HEK293T (cell line): ENCODE measurements around the gene NR3C2.

ENCODE experiments used
- BHLHE40 ChIP-seq: fragments of 450-650 bp; IDR thresholded peaks from 2 replicates; pipeline ENCODE4 v1.6.1; 2016; ENCODE audit warnings: mild to moderate bottlenecking, moderate library complexity, borderline replicate concordance
- FOXA1 ChIP-seq: fragments of 450-650 bp; IDR thresholded peaks from 2 replicates; pipeline ENCODE4 v1.6.1; 2016; ENCODE audit warnings: mild to moderate bottlenecking
- FOXM1 ChIP-seq: fragments of 450-650 bp; IDR thresholded peaks from 2 replicates; pipeline ENCODE4 v1.6.1; 2017; ENCODE audit warnings: mild to moderate bottlenecking, borderline replicate concordance
- TARDBP ChIP-seq: fragments of 450-650 bp; IDR thresholded peaks from 2 replicates; pipeline ENCODE4 v1.6.1; 2016
- ZNF384 ChIP-seq: fragments of 450-650 bp; IDR thresholded peaks from 2 replicates; pipeline ENCODE4 v1.6.1; 2016

GRCh38 chr4:148431401-148431800 lies 10.8 kb downstream of the NR3C2 start:
- TF ChIP-seq TARDBP, result no peak
- TF ChIP-seq FOXA1, result no peak
- TF ChIP-seq FOXM1, result no peak
- TF ChIP-seq ZNF384, result no peak
- TF ChIP-seq BHLHE40, result no peak
